ENCODE results near the gene HLCS. TPM values are rescaled to one million over a fixed set of nuclear protein-coding genes. Genes with fewer than 3 reads are reported as not detected.
A peak's percentile ranks its signal among the peaks of the same experiment; 100 is the strongest.

HLCS gene
- total and polyA plus RNA-seq, 2 donors (not counting 1 experiment from before 2014, with no cell fraction given): 23.1 to 40.0 TPM

DNA sequence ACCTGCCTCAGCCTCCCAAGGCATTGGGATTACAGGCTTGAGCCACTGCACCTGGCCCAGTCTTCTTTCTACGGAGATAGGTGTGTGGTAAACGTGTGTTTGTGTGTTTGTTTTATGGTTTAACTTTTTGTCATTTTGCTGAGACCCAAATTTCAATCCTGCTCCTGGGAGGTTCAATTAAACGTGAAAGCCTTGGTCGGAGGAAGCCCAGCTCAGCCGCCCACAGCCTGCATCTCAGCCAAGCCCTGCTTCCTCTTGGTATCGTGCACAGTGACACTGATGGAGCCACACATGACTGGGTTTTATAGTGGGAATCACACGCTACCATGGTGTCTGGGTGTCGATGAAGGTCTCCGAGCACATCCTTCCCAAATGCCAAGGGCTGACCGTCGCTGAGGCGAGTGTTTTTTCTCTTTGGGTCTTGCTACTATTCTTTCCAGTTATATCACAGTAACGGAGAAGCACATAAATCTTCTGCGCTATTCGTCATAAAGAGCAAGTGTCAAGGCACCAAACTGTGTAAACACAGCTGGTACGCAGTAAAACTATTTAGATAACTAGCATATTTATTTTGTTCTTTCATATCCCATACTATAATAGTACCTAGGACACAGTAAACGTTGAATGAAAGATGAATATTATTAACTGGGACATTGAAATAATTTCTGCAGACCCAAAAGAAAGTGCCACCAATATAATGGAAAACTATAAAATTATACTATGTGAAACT lies 39.3 kb downstream of the HLCS start:
- Histone ChIP-seq H3K27me3 (ENCODE audit: control insufficient read depth, insufficient read depth, low read length) (no peaks in the 10 kb centered on the region), H2AFZ (ENCODE audit: low read length) (no peak overlapping the region), H3K27ac (ENCODE audit: insufficient read depth, low read length) (peak overlapping the region; percentile 56), H3K4me2 (ENCODE audit: extremely low read depth, insufficient read depth, low read length) (peak overlapping the region; percentile 48), H3K4me1 (ENCODE audit: control insufficient read depth, extremely low read depth, insufficient read depth, low read length) (peaks cover 5% of the 10 kb centered on the region), H3K79me2 (ENCODE audit: control insufficient read depth, insufficient read depth, low read length) (no peaks in the 10 kb centered on the region), H4K20me1 (ENCODE audit: control insufficient read depth, extremely low read depth, insufficient read depth, low read length) (no peaks in the 10 kb centered on the region), H3K36me3 (ENCODE audit: control insufficient read depth, insufficient read depth, low read length) (no peaks in the 10 kb centered on the region), H3K9me3 (ENCODE audit: control insufficient read depth, insufficient read depth, low read depth, low read length) (no peaks in the 10 kb centered on the region), H3K9ac (ENCODE audit: insufficient read depth, low read length) (no peak overlapping the region), H3K4me3 (replicated peaks in 1 of 4; ENCODE audit: control extremely low read depth in 1 of 4, insufficient read depth in 1 of 4, low read depth in 3 of 4, low read length in 4 of 4) (no peak overlapping the region)
- DNase-seq (ENCODE audit: low read depth in 2 of 2): peak in 1 of 2 donors; percentile 65
- no peak for TF ChIP-seq EZH2 (IDR thresholded peaks at IDR 0.05; ENCODE audit: low read length, missing control alignments)
- TF ChIP-seq, protein P1, sequence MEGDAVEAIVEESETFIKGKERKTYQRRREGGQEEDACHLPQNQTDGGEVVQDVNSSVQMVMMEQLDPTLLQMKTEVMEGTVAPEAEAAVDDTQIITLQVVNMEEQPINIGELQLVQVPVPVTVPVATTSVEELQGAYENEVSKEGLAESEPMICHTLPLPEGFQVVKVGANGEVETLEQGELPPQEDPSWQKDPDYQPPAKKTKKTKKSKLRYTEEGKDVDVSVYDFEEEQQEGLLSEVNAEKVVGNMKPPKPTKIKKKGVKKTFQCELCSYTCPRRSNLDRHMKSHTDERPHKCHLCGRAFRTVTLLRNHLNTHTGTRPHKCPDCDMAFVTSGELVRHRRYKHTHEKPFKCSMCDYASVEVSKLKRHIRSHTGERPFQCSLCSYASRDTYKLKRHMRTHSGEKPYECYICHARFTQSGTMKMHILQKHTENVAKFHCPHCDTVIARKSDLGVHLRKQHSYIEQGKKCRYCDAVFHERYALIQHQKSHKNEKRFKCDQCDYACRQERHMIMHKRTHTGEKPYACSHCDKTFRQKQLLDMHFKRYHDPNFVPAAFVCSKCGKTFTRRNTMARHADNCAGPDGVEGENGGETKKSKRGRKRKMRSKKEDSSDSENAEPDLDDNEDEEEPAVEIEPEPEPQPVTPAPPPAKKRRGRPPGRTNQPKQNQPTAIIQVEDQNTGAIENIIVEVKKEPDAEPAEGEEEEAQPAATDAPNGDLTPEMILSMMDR (conservative IDR thresholded peaks at IDR 0.05 in 1 of 2, IDR thresholded peaks at IDR 0.05 in 1 of 2; ENCODE audit: low read depth in 1 of 2, low read length in 2 of 2): no peak

DNA sequence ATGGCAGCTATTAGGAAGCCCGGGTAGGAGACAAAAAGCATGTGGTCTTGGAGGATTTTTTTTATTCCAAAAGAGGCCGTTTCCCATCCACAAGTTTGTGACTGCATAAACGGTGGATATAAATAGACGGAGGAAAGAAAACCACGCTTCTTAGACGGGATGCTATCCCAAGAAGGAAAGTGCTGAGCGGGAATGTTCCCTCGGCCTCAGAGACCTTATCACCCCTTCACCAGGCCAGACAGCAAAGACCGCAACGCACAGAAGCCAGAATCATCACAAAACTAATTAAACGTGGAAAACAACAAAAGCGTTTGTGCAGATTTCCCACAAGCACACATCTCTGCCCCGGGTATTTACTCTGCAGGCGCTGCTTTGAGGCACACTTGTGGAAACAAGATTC lies 43.2 kb downstream of the HLCS start:
- Histone ChIP-seq H3K79me2 (ENCODE audit: control insufficient read depth, insufficient read depth, low read length) (no peaks in the 10 kb centered on the region), H3K9me3 (ENCODE audit: control insufficient read depth, insufficient read depth, low read depth, low read length) (no peaks in the 10 kb centered on the region), H2AFZ (ENCODE audit: low read length) (no peak overlapping the region), H3K27me3 (ENCODE audit: control insufficient read depth, insufficient read depth, low read length) (no peaks in the 10 kb centered on the region), H3K4me3 (replicated peaks in 1 of 4; ENCODE audit: control extremely low read depth in 1 of 4, insufficient read depth in 1 of 4, low read depth in 3 of 4, low read length in 4 of 4) (no peak overlapping the region), H3K4me1 (ENCODE audit: control insufficient read depth, extremely low read depth, insufficient read depth, low read length) (peaks cover 5% of the 10 kb centered on the region), H3K36me3 (ENCODE audit: control insufficient read depth, insufficient read depth, low read length) (no peaks in the 10 kb centered on the region), H3K4me2 (ENCODE audit: extremely low read depth, insufficient read depth, low read length) (no peak overlapping the region), H3K27ac (ENCODE audit: insufficient read depth, low read length) (no peak overlapping the region), H3K9ac (ENCODE audit: insufficient read depth, low read length) (no peak overlapping the region), H4K20me1 (ENCODE audit: control insufficient read depth, extremely low read depth, insufficient read depth, low read length) (no peaks in the 10 kb centered on the region)
- DNase-seq (ENCODE audit: low read depth in 2 of 2): no peak
- TF ChIP-seq, protein P1 (conservative IDR thresholded peaks at IDR 0.05 in 1 of 2, IDR thresholded peaks at IDR 0.05 in 1 of 2; ENCODE audit: low read depth in 1 of 2, low read length in 2 of 2): no peak
- TF ChIP-seq EZH2 (IDR thresholded peaks at IDR 0.05; ENCODE audit: low read length, missing control alignments): no peak

DNA sequence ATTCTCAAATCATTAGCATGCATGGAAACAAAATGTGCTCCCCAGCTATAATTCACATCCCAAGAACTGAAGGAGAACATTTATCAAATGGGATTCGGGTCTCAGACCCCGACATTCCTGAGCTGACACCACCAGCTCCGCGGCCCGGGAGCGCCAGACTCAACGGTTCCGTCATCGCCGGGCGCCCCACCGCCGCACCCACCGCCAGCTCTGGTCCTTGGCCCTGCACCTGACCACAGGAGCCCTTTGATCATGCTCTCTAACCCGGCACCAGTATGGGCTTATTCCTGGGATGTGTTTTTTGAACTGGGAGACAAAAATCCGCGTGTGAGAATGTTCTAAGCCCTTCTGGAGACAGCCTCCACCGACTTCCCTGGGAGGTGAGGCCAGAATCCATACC lies 43.6 kb downstream of the HLCS start:
- DNase-seq (ENCODE audit: low read depth in 2 of 2): no peak
- H2AFZ ChIP-seq (ENCODE audit: low read length): no peak overlapping the region
- no peak overlapping the region for H3K27ac ChIP-seq (ENCODE audit: insufficient read depth, low read length)
- no peaks in the 10 kb centered on the region for H3K9me3 ChIP-seq (ENCODE audit: control insufficient read depth, insufficient read depth, low read depth, low read length)
- H3K4me2 ChIP-seq (ENCODE audit: extremely low read depth, insufficient read depth, low read length): no peak overlapping the region
- peaks cover 6% of the 10 kb centered on the region for H3K4me1 ChIP-seq (ENCODE audit: control insufficient read depth, extremely low read depth, insufficient read depth, low read length)
- no peaks in the 10 kb centered on the region for H3K79me2 ChIP-seq (ENCODE audit: control insufficient read depth, insufficient read depth, low read length)
- H3K27me3 ChIP-seq (ENCODE audit: control insufficient read depth, insufficient read depth, low read length): no peaks in the 10 kb centered on the region
- H3K9ac ChIP-seq (ENCODE audit: insufficient read depth, low read length): no peak overlapping the region
- TF ChIP-seq EZH2 (IDR thresholded peaks at IDR 0.05; ENCODE audit: low read length, missing control alignments): no peak
- TF ChIP-seq, protein P1 (conservative IDR thresholded peaks at IDR 0.05 in 1 of 2, IDR thresholded peaks at IDR 0.05 in 1 of 2; ENCODE audit: low read depth in 1 of 2, low read length in 2 of 2): no peak
- H4K20me1 ChIP-seq (ENCODE audit: control insufficient read depth, extremely low read depth, insufficient read depth, low read length): no peaks in the 10 kb centered on the region
- no peak overlapping the region for H3K4me3 ChIP-seq (replicated peaks in 1 of 4; ENCODE audit: control extremely low read depth in 1 of 4, insufficient read depth in 1 of 4, low read depth in 3 of 4, low read length in 4 of 4)
- no peaks in the 10 kb centered on the region for H3K36me3 ChIP-seq (ENCODE audit: control insufficient read depth, insufficient read depth, low read length)
